GM21825 (cell line): ENCODE measurements around the gene DNM1L.
A peak's percentile ranks its signal among the peaks of the same experiment; 100 is the strongest.

Source experiments
- ATAC-seq: cut with Tn5 transposase; IDR thresholded peaks from one replicate; pipeline ENCODE4 v1.9.1; 2021; ENCODE audit warnings: mild to moderate bottlenecking, moderate library complexity; ENCODE audit not compliant: unreplicated experiment

The DNM1L gene

GRCh38 chr12:32755654-32756475 is 76.8 kb downstream of the DNM1L start, which contains the start of gene YARS2:
Gene YARS2 (minus strand): TSS chr12:32755897. CDS start chr12:32755874, 23 bp downstream.
- ATAC-seq = peak; percentile 87

GRCh38 chr12:32756476-32757066 is 77.5 kb downstream of the DNM1L start:
- ATAC-seq = no peak

GRCh38 chr12:32757157-32757556 is 78.1 kb downstream of the DNM1L start:
- no peak for ATAC-seq

GRCh38 chr12:32761716-32762115 is 82.6 kb downstream of the DNM1L start:
- peak; percentile 51 for ATAC-seq

- no peak for ATAC-seq
Measured at GRCh38 chr12:32765906-32766305, 86.8 kb downstream of the DNM1L start.

GRCh38 chr12:32768518-32768917 is 89.4 kb downstream of the DNM1L start:
- ATAC-seq = no peak

- no peak for ATAC-seq
Measured at GRCh38 chr12:32770141-32770540, 91.0 kb downstream of the DNM1L start.

- ATAC-seq = no peak
Measured at GRCh38 chr12:32773691-32774090, 94.6 kb downstream of the DNM1L start.

- ATAC-seq = no peak
Measured at GRCh38 chr12:32776258-32776657, 97.2 kb downstream of the DNM1L start.

GRCh38 chr12:32777159-32777558 is 98.1 kb downstream of the DNM1L start:
- ATAC-seq = no peak

GRCh38 chr12:32777691-32778175 is 98.6 kb downstream of the DNM1L start:
- ATAC-seq = no peak

- no peak for ATAC-seq
Measured at GRCh38 chr12:32780071-32780470, 101.0 kb downstream of the DNM1L start.

- no peak for ATAC-seq
Measured at GRCh38 chr12:32783029-32783428, 103.9 kb downstream of the DNM1L start.

GRCh38 chr12:32785557-32785956 is 106.5 kb downstream of the DNM1L start:
- no peak for ATAC-seq

GRCh38 chr12:32788405-32788804 is 109.3 kb downstream of the DNM1L start:
- ATAC-seq = no peak

GRCh38 chr12:32789446-32789845 is 110.3 kb downstream of the DNM1L start:
- ATAC-seq = no peak

GRCh38 chr12:32789916-32790315 is 110.8 kb downstream of the DNM1L start:
- no peak for ATAC-seq

GRCh38 chr12:32794281-32794680 is 115.2 kb downstream of the DNM1L start:
- ATAC-seq = no peak
